Panc1 (cell line): ENCODE measurements around the gene GPRC5B.

Source experiments
- POLR2AphosphoS5 ChIP-seq: IDR thresholded peaks from 2 replicates; pipeline ENCODE4 v1.6.1; 2012; ENCODE audit warnings: mild to moderate bottlenecking, low read depth, low read length, moderate library complexity
- TF ChIP-seq, protein P1 (sequence below): fragments of 450-650 bp; IDR thresholded peaks from 2 replicates; pipeline ENCODE4 v1.5.1; 2017; ENCODE audit warnings: mild to moderate bottlenecking

DNA sequence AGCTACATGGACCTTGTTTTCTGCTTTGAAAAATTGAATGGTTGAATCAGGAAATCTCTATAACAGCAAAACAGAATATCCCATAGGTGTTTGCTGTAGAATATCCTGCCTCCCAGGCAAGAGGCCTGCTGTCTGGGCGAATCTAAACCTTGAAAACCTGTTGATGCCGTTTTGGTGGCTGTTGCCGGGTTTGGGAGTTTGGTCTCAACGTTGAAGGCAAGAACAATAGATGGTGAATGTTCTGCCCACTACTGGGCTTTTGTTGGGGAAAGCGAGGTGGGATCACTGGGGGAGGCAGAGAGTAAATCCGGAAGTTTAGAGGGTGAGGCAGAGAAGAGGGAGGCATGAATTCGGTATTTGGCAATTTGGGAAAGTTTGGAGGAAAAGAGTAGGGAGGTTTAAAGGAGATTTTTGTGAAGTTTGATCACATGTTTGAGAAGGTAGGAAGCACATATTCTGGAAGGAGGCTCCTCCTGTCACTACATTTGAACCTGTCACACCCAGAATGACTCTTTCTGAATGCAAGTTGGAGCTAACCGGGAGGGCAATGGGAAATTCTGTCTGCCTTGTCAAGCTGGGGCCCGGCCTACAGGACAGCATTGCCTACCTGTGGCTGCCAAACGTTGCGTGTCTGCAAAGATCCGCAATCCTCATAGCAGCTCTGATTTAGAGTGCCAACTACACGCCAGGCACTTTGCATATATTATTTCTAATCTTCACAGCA, 46.5 kb downstream of the GPRC5B start:
- TF ChIP-seq, protein P1, sequence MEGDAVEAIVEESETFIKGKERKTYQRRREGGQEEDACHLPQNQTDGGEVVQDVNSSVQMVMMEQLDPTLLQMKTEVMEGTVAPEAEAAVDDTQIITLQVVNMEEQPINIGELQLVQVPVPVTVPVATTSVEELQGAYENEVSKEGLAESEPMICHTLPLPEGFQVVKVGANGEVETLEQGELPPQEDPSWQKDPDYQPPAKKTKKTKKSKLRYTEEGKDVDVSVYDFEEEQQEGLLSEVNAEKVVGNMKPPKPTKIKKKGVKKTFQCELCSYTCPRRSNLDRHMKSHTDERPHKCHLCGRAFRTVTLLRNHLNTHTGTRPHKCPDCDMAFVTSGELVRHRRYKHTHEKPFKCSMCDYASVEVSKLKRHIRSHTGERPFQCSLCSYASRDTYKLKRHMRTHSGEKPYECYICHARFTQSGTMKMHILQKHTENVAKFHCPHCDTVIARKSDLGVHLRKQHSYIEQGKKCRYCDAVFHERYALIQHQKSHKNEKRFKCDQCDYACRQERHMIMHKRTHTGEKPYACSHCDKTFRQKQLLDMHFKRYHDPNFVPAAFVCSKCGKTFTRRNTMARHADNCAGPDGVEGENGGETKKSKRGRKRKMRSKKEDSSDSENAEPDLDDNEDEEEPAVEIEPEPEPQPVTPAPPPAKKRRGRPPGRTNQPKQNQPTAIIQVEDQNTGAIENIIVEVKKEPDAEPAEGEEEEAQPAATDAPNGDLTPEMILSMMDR, result no peak
- no peak for TF ChIP-seq POLR2AphosphoS5
